RCC 7860 (cell line): ENCODE measurements around the gene CALCOCO1.
"Not testable (repeated sequence)": the region's sequence is repeated elsewhere in the genome, so short reads cannot be mapped to it uniquely, and the experiment has no call there.

ENCODE experiments used
- DNase-seq: peaks from one replicate; pipeline ENCODE4 v3.0.0-alpha.2; 2015; ENCODE audit warnings: low spot score
- FAIRE-seq: peaks from 2 replicates; lab custom pipeline; 2012; peaks lifted over from hg19 to GRCh38; lab: Jason Lieb, UNC

CALCOCO1 gene

DNA sequence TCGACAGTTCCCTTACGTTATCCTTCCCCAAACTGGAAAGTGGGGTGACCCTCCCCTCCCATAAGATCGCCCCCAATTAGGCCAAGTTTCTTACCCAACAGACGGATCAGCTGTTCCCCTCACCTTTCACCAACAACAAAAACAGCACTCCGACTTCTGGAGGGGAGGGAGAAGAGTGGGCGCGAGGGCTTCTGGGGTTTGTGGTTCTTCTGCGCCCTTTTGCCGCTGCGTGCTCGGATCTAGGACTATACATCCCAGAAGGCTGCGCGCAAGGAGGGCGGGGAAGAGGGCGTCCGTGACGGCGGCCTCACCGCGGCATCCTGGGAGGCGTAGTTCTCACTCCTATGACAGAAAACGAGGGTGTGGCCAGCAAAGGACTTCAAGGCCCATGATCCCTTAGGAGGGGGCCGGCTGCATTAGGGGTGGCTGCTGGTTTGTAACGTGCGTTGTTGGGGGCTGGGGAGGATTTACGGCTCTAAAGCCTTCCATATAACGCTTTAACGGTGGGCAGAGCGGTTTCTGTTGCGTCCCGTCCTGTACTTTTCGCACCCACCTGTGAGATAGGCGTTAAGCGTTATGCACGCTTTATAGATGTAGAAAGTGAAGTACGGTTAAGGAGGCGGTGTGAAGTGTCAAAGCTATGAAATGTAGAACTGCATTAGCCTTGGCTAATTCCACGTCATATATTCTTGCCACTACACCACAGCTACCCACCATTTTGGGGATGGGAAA lies at the start of gene CALCOCO1:
Gene CALCOCO1, minus strand, starts transcription at position 143 of the 732 bp plus-strand sequence. CDS start 2,210 bp downstream, outside the sequence.
- FAIRE-seq = peak; percentile 82
- DNase-seq = peak; percentile 87

DNA sequence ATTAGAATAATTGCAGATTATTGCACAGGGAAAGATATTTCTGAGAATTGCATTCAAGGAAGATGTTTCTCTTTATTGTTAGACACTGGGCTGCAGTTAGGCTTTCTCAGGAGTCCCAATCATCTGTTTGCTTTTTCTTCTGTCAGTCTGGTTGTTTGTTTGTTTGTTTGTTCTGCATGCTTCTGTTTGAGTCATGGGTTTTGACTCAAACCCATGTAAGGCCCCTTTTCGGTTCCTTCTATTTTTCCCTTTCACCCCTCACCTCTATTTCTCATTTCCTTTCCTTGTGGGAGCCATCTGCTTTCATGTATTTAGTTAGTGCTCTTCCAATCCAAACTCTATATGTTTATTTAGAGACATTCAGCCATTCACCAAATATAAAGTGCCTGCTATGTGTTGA lies 49.6 kb upstream of the CALCOCO1 start:
- no peak for DNase-seq
- no peak for FAIRE-seq

GRCh38 chr12:53775478-53776145 lies 48.4 kb upstream of the CALCOCO1 start:
- no peak for FAIRE-seq
- DNase-seq = no peak

DNA sequence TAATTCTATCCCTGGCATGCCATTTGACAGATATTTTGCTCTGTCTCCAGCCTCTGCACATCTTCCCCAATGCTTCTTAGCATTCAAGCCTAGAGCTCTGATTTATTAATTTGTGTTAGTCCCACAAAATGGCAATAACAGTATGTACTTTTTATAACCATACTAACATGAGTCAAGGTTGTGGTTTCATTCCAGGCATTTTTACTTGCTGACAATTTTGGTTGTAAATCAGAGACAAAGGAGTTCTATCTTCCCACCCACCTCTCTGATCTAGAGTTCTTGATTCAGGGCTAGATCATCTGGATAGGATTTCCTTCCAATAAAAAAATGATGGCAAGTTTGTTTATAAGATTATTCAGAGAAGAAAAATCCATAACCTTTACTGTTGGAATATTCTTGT lies 43.0 kb upstream of the CALCOCO1 start:
- peak; percentile 68 for DNase-seq
- FAIRE-seq = peak; percentile 77

GRCh38 chr12:53768976-53769375 lies 41.7 kb upstream of the CALCOCO1 start:
- FAIRE-seq (no peak), DNase-seq (no peak)

DNA sequence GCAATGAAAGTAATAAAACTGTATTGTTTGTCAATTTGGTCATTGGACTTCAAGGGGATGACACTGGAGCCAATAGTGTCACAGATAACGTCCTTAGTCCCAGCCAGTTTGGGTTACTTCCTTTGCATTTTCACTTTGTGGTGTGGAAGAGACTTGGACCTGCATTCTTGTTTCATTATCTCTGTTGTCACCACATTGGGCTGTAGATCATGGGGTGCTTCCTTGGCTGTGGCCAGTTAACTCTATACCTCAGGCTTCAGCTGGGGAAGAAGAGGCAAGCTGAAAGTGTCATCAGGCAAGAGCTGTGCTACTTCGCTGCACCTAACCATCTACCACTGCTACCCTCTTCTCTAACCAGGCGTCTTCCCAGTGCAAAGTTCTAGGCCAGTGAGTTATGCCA lies 39.6 kb upstream of the CALCOCO1 start:
- FAIRE-seq (no peak), DNase-seq (peak; percentile 10)

GRCh38 chr12:53765891-53766290 lies 38.6 kb upstream of the CALCOCO1 start:
- FAIRE-seq (no peak), DNase-seq (no peak)

DNA sequence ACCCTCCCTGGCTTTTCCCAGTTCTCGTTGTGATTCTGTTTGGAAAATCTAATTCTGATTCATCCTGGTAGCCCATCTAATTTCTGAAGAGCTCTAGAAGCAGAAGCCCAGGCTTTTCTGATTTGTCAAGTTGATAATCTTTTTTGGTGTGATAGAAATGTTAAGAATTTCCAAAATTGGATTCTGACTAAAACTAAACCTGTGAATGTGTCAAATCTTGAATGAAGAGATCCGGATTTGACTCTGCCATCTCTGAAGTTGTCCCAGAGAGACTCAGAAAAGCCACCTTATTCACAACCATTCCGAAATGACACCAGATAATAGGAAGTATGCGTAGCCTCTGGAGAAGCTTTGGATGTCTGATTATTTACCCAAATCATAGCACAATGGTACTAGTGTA lies 37.4 kb upstream of the CALCOCO1 start:
- FAIRE-seq = no peak
- no peak for DNase-seq

- not testable (repeated sequence) for DNase-seq, FAIRE-seq
Measured at GRCh38 chr12:53762793-53763192, 35.5 kb upstream of the CALCOCO1 start.

DNA sequence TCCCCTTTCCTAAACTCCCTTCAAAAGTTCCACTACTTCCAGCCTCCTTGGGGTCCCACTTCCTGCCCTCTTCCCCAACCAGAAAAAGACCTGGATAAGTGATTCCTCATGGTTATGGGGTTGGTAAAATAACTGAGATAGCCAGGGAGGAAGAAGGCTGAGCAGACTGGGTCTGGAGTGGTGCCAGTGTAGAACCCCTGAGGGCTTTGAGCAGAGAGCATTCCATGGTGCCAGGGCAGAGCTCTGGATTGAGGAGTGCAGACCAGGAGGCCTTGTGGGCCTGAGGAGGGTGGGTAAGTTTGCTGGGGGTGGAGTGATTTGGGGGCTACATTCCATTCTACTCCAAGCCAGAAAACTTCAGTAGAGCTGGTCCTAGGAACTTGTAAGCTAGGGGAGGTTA lies 34.1 kb upstream of the CALCOCO1 start:
- DNase-seq (no peak), FAIRE-seq (no peak)

DNA sequence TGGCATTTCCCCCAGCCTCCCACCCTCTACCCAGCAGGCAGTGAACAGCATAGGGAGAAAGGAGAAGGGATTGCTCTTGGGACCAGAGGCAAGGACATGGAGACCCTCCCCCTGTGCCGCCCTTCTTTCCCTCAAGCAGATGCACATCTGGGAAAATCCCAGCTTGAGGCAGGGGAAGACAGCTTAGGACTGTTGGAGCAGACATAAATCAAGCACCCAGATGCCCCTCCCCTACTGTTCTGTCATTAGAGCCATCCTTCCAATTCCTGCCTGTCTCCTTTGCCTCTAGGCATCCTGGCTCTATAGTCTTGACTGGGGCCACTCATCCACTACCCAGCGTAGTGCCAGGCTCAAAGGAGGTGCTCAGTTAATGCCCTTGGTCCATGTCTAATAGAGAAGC lies 32.0 kb upstream of the CALCOCO1 start:
- DNase-seq = no peak
- FAIRE-seq = no peak

- no peak for DNase-seq
- no peak for FAIRE-seq
Measured at GRCh38 chr12:53758730-53759103, 31.5 kb upstream of the CALCOCO1 start.

DNA sequence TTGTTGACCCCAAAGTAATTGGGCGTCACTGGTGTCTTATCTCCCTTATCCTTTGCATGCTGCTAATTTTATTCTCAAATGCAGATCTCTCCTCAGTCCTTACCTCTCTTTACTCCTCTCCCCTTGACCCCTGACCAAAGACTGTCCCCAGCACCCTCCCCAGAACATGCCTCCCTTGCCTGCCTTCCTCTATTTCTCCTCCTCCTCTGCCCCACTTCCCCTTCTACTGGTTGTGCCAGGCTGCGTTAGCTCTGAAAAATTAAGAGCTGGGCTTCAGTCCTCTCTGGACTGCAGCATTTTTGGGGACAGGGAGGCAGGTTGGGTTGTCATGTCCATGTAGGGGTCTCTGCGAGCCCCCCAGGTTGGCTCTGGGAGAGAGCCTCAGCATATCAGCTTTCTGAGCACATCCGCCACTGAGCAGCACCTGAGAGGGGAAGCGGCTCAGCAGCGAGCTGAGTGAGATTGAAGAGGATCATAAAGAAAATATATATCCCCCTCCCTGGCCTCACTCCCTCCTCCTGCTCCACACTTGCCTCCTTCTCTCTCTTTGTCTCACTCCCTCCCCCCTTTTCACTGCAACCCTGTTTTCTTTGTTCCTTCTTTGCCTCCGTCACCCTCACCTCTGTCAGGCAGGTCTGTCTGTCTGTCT lies 31.0 kb upstream of the CALCOCO1 start:
- DNase-seq = no peak
- no peak for FAIRE-seq

DNA sequence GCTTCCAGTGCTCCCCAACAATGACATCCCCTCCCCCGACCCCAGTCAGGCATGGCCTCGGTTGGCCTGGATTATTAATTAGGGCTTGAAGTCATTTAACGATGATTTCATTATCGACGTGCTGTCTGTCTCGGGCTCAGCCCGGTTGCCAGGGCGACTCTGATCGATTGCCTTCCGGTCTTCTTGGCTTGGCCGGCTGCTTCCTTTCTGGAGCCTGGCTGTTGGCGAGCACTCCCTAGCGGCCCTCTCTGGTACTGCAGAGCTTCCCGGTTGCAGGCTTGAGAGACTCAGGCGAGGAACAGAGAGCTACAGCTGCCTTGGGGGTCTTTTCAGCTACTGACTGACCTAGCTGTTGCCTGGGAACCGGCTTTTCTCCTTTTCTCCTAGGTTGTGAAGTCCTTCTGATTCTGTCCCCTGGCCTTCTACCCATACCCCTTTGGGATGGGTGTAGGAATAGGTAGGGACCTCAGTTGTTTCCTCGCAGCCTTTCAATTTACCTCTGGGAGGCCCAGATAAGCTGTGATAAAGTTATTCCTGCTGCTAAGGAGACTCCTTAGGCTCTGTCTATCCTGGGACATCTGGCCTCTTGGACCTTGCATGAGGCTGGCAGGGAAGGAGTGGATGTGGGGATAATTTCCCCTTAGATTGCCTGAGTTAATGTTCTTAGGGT lies 30.0 kb upstream of the CALCOCO1 start:
- peak; percentile 6 for DNase-seq
- no peak for FAIRE-seq

DNA sequence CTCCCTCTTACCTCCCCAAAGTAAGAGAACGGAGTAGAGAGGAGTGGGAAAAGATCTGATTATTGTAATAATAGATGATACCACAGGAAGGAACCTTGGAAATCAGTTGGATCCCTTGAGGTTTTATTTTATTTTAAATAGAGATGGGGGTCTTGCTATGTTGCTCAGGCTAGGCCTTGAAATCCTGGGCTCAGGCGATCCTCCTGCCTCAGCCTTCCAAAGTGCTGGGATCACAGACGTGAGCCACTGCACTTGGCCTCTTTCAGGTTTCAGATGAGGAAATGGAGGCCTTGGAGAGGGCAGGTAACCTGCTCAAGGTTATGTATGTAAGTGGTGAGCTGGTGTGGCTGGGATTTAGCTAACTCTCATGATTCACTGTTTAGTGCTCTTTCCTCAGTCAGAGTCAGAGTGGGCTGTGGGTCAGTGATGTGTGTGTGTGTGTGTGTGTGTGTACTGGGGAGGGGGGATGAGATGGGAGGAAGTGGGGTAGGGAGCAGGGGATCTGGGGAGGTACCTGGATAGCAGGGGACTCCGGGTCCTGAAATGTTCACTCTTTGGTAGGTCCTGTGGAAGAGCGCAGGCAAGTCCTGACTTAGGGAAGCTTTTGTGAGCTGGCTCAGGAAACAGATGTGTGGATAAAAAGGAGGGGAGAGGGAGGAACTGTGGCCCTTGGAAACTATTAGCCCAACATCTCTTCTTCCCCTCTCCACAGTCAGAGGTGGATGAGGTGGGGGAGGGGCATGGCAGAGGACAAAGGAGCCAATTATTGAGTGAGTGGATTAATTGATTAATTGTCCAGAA lies 29.2 kb upstream of the CALCOCO1 start:
- DNase-seq = no peak
- no peak for FAIRE-seq

DNA sequence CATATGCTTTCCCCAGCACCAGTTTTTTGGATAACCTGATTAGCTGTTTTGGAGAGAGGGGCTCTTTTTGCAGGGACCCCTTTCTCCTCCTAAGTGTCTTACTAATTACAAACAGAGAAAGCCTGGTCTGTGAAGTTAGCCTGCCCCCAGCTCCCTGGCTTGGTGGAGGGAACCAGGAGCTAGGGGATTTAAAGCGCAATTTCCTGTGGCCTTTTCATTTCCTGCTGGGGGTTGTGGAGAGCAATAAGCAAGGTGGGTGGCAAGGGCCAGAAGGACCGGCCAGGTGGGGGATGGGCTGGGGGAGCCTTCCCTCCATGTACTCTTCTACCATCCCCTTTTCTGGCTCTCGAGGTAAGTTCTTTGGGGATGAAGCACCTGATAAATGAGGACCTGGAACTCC lies 28.6 kb upstream of the CALCOCO1 start:
- DNase-seq (no peak), FAIRE-seq (no peak)

GRCh38 chr12:53755451-53755891 lies 28.2 kb upstream of the CALCOCO1 start:
- FAIRE-seq = no peak
- no peak for DNase-seq

DNA sequence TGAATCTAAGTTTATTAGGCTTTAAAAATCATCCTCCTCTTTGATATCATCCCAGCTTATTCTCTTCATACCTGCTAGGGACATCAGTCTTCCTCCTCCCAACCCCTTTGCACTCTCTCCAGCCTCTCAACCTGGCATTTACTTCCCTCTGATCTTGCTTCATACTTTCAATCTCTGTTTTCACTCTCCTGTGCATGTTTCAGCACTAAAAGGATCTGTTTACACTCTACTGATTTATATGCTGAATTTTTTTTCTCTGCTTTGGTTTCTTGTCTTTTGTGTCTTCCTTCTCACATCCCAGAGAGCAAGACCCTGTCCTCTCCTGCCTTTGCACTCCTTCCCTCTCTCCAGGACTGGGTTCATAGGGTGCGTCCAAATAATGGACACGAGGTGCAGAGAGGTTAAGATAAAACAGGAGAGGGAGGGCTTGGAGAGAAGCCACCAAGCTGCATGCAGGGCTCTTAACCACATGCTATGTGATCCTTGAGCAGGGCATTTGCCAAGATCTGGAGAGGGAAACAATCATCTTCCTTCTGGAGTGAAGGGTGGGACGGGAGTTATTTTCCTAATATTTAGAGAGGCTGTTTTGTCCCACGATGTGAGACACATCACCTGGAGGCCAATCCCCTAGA lies 27.5 kb upstream of the CALCOCO1 start:
- DNase-seq (no peak), FAIRE-seq (no peak)

GRCh38 chr12:53754188-53754585 lies 26.9 kb upstream of the CALCOCO1 start:
- no peak for DNase-seq
- FAIRE-seq = no peak

DNA sequence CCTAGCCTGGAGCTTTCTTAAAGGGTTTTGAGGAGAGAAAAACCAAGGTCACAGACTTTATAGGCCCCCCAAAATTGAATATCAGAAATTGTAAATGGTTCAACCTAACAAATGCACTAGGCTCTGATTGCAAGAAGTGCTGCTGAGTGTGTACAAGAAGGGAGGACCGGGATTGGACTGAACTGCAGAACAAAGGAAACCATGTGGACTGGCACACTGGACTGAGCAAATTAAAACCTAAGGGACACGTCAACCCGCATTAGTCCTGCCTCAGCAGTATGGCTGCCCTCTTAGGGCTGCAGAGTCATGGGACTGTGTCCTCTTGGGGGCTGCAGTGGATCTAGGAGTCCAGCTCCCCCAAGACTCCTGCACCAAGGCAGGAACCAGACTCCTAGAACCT lies 25.4 kb upstream of the CALCOCO1 start:
- FAIRE-seq (no peak), DNase-seq (no peak)
